GM12892 (cell line): ENCODE results near the gene SPIRE1.

ENCODE experiments used
- POLR2A ChIP-seq: IDR thresholded peaks from 2 replicates; pipeline ENCODE4 v1.6.1; 2011; ENCODE audit warnings: low read depth, low read length, control low read depth
- POLR2AphosphoS5 ChIP-seq: IDR thresholded peaks from 2 replicates; pipeline ENCODE4 v1.6.1; 2011; ENCODE audit warnings: low read depth, low read length, control low read depth

DNA sequence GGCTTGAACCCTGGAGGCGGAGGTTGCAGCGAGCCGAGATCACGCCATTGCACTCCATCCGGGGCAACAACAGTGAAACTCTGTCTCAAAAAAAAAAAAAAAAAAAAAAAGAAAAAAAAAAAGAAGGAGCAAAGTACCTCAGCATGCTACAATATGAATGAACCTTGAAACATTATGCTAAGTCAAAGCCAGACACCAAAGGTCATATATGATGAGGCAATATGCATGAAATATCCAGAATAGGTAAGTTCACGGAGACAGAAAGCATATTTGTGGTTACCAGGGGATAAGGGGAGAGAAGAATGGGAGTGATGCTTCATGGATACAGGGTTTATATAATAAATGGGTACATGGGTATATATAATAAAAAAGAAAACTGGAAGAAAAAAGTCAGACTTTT, 156.9 kb downstream of the SPIRE1 start:
- TF ChIP-seq POLR2A (no peak), POLR2AphosphoS5 (no peak)
